SK-MEL-5 (cell line): Measurements from ENCODE around the gene LAYN. TPM values are rescaled to one million over a fixed set of nuclear protein-coding genes. Genes with fewer than 3 reads are reported as not detected.

Experiments used
- DNase-seq: peaks from one replicate; pipeline ENCODE4 v3.0.0-alpha.2; 2016; ENCODE audit warnings: low read depth, low spot score
- in situ Hi-C: cut with HindIII; loops from 2 replicates; pipeline ENCODE4 v1.10.0; 2016; ENCODE audit warnings: low sequenced_read_pairs, high pct_unique_total_duplicates, low pct_unique_long_range_greater_than_20kb
- total RNA-seq: library from RNA; depleted of rRNA; stranded (reverse); fragments of >200 nt; shearing (Covaris generic); gene quantifications from 2 replicates; pipeline ENCODE4 v1.2.3, GENCODE V29; 2014

LAYN gene
- total RNA-seq, 1 experiment from 2014 or later = not detected

DNA sequence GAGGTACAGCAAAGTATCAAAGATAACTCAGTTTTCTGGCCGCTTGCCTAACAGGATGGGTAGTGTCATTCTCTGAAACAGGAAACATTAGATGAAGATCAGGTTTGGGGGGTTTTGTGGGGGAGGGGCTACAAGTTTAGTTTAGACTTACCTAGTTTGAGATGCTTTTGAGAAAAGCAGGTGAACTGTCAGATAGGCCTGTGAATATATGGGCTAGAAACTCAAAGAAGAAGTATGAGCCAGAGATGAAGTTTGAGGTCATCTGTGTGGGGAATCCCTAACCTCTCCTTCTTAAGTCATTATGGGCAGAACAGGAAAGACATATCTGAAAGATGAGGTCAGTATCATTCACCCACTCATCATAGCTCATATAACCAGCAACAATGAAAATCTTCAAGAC lies 14.0 kb upstream of the LAYN start:
- in situ Hi-C loops = no loop called here
- DNase-seq = no peak

DNA sequence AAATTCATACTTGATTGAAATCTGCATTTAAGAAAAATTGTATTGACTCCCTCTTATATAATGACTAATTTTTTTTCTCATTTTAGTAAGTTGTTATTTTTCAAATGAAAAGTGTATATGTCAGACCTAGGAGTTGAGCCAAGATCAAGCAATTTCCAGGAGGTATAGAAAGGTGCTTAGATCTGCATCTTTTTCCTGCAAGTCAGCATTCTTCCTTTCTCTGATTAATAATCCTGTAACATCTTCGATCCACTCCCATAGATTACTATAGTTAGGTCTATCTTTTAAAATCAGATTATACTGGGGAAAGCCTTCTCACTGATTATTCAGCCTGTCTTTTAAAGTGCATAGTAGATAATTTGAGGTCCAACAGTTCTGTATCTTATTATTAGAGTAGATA lies 13.2 kb upstream of the LAYN start:
- no peak for DNase-seq
- in situ Hi-C loops = no loop called here

DNA sequence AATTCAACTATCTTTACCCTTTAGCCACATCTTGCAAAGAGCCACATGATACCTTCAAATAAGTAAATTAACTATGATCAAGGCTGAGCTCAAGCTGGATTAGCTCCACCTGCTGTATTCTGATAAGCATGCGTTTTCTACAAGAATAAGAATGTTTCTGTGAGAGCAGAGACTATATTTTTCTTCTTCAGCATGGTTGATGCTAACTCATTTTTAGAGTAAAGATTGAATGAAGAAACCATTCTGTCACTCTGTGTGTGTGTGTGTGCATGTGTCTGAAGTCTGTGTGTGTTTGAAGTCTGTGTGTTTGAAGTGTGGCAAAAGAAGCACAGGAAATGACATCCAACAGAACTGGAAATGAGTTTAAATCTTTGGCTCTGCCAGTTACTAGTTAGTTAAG lies 12.0 kb upstream of the LAYN start:
- DNase-seq = peak; percentile 10
- in situ Hi-C loops = no loop called here

DNA sequence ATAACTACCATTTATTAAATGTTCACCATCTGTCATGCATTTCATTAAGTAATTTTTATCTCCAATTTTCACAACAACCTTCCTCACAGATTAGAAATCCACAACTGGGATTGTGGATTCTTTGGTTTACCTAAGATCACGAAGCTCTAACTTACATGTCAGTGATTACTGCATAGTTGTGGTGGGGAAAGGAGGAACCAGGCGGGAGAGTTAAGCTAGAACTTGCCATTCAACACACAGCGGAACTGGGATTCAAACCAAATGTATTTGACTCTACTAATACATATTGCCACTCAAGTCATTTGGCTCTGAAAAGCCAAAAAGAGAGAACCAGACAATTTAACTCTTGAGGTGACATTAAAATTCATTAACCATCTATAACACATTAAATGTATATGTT lies 10.4 kb upstream of the LAYN start:
- in situ Hi-C loops = no loop called here
- no peak for DNase-seq

DNA sequence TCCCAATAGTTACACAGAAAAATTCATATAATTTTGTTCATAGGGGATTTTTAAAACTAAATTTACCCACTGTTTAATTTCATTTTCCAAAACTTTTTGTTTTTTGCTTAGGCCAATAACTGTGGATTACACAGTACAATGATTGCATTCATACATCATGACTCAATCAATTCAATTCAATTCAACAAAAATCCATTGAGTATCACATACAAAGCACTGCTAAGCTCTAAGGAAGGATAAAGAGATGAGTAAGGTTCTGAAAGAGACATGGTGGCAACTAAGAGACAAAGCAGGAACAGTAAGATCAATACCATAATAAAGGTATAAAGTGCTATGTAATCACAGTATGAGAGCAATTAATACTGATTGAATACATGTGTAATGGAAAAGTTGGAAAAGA lies 9.4 kb upstream of the LAYN start:
- peak; percentile 54 for DNase-seq
- in situ Hi-C loops = no loop called here

DNA sequence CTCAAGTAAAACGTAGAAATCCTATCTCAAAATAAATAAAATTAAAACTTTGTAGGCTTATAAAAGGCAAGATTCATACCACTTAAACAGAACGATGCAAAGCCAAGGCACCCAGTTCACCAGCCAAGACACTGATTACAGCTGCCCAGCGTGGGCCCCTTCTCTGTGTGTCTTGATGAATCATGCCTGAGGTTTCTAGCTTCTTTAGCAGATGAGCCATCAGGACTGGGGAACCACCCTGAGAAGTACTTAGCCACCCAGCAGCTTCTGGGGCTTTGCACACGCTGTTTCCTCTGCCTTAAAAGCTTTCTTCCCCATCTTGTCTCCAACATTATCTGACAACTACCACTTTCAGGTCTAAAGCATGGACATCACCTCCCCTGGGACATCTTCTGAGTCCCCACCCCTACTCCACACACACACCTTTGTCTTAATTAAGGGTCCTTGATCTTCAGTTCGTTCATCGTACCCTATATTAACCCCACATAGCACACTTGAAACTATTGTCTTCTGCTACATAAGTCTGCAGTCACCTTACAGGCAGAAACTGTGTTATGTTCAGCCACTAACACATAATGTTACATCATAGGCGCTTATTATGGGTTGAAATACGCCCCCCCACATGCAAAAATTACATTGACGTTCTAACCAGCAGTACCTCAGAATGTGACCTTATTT lies 8.7 kb upstream of the LAYN start:
- peak; percentile 12 for DNase-seq
- in situ Hi-C loops = no loop called here

DNA sequence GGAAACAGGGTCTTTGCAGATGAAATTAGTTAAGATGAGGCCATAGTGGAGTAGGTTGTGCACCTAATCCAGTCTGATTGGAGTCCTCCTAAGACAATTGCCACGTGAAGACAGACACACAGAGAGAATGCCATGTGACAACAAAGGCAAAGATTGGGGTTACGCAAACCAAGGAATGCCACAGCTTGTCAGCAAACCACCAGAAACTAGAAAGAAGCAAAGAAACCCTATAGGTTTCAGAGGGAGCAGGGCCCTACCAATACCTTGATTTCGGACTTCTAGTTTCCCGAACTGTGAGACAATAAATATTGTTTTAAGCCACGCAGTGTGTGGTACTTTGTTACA lies 8.2 kb upstream of the LAYN start:
- in situ Hi-C loops = no loop called here
- no peak for DNase-seq

DNA sequence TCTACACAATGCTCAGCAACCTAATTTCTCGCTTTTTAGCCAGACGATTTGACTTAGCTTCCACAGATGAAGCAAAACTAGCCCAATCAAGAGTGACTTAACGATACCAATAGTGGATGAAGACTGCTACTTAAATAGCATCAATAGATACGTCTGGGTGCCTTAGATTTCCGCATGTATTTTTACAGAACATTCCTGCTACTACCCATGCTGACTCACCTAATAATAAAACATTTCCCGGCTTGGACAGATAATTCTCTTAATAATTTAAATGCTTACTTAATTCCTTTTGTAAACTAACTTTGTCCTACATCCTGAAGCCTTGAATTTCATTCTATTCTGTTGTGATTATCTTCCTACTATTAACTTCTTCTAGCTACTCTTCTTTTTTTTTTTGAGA lies 5.2 kb upstream of the LAYN start:
- no peak for DNase-seq
- in situ Hi-C loops = no loop called here

DNA sequence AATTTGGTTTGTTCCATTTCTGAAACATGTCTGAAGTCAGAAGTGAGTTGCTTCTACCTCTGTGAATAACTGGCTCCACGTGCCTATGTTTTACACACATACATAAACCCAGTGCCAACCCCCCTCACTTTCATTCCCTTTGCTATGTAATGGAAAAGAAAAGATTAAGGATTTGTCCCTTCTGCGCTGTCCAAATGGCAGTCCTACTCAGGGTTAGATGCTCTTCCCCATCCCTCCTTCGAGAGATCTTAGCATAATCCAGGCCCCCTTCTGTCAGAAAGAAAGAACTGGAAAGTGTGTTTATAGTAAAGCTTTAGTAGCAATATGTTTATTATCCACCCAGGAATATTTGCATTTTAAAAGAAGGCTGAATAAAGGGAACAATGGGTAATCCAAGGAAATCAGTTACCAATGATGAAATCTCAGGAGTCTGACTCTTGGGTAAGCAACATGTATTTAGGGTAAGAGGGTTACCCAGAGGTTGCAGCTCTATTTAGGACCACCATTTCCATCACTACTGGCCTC lies 3.1 kb upstream of the LAYN start:
- DNase-seq = no peak
- in situ Hi-C loops = no loop called here

DNA sequence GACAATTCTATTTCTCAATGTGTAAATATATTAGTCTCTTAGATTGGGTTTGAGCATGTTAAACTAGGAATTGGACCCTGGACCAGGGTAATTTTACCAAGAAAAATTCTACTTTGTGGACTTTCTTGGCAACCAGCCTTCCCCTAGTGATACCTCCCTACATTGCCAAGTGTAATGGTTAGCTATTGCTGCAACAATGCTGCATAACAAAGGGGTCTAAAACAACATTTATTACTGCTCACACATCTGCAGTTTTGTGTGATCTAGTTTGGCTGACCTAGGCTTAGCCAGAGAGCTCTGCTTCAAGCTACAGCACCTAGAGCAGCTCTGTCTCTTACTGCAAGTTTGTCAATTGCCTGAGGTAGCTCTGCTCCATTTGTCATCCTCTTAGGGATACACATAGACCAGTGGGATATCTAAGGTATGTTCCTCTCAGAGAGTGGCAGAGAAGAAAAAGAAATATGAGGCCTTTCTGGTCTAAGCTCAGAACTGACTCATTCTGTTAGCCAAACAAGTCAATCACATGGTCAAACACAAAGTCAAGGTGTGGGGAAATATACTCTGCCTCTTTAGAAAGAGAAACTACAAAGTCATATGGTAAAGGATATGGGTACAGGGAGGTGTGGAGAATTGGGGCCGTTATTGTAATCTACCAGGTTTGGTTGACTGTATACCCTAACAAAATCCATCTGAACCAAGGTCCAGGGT lies 2.0 kb upstream of the LAYN start:
- in situ Hi-C loops = no loop called here
- no peak for DNase-seq

DNA sequence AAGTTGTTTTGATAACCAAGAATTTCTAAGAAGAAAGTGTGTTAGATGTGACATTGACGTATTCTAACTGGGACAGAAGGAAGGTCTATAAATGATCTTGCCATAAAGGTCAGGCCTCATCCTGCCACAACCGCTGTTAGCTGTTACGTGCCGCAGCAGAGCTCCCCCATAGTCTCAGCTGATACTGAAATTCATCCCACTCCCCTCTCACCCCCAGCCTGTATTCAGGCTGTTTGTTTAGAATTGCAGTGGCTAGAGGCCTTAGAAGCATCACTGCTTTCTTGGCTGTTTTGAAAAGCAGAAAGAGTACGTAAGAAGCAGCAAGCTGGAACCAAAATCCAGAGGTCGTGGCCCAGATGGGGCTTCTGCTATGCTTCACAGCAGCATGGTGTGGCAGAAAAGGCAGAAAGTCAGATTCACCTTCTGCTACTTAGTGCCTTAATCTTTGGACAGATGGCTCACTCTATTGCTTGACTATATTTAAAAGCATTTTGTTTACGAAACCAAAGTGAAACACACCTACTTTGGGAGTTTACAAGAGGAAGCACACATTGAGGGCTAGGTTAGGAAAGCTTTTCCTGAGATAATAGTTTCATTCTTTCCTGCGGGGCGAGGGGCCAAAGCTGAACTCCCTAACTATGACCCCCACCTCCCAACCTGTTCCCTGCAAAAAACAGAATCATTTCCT lies 950 bp upstream of the LAYN start:
- in situ Hi-C loops = no loop called here
- no peak for DNase-seq

DNA sequence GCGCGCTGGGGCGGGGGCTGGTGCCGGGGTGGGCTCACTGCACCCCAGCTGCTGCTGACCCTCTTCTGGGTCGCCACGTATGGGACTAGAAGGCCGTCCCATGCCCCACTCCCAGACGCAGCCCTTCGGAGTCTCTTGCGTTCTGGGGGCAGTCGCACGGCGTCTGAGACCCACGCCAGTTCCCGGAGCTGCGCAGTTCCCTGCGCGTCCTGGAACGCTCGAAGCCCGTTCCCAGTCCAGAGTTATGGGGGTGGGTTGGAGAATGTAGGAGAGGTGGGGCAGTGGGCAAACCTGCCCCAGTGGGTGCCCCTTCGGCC lies 375 bp downstream of the LAYN start:
- no peak for DNase-seq
- in situ Hi-C loops = no loop called here

DNA sequence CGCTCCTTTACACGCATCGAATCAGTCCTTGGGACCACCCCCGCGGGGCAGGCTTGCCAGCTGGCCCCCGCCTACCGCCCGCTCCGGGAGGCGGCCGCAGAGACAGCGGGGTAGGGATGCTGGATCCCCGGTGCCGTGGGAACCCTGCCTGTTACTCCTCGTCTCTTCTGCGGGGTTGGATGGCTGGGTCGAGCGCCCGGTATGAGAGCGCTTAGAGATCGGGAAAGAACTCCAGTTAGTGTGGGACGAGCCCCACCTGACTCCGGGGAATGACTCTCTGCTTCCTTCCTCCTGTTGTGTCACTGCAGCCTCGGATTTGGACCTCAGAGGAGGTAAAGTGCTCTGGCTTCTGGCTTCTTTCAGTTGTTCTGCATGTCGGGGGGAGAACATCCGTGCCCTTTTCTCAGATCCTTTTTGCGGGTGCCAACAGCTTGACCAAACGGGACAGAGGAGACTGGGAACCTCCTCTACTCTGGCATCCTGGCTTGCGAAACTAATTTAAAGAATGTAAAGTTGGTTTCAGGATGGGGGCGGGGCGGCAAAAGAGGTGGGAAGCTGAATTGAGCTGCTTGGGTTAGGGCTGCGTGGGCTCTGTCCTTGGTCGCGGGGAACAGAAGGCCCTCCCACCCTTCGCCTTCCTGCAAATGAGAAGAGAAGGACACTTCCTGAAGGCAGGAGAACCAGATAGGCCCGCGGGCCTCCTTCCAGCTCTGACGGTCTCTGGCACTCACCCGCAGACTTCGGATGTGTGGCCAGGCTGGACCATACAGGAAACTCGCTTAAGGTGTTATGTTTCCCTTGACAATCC lies 938 bp downstream of the LAYN start:
- no peak for DNase-seq
- in situ Hi-C loops = no loop called here

DNA sequence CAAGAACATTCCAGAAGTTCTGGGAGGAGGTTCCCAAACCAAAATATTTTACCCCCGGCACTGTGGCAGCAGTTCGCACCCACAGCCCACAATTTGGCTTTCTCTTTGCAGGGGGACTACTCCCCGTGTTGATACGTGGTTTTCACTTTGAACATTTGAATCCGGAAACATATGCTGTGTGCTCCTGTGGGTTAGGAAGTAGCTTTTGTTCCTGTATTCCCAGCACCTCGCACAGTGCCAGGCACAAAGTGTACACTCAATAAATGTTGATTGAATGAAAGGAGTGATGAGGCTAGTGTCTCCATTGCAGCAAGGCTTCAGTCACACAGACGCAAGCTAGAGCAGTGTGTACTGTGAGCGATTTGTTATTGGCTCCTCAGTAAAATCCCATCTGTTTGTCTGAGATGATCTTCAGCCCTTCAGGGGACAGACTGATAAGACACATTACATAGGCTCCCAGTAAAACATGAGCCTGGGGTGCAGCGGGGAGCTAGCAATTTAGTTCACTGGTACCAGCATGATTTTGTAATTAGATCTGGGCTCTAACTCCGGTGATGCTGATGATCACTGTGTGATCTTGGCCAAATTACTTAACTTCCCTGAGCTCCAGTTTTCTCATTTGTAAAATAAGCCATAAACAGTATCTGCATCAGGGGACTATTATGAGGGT lies 2.2 kb downstream of the LAYN start:
- in situ Hi-C loops = no loop called here
- no peak for DNase-seq

DNA sequence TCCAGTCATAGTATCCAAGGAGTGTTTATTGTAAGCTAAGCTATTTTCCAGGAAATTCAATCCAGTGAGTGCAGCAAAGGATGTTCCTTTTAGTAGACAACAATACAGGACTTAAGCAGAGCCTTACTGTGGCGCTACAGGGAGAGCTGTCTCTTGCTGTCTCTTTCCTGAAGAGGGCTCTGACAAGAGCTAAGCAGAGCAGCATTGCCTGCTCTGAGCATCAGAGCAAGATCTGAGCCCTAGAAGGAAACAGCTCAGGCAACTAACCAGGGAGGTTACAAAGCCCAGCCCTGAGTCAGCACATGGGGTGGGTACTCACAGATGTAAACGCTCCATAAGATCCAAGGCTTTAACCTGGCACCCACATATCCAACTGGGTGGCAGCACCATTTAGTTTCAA lies 8.0 kb downstream of the LAYN start:
- DNase-seq = no peak
- in situ Hi-C loops = no loop called here

DNA sequence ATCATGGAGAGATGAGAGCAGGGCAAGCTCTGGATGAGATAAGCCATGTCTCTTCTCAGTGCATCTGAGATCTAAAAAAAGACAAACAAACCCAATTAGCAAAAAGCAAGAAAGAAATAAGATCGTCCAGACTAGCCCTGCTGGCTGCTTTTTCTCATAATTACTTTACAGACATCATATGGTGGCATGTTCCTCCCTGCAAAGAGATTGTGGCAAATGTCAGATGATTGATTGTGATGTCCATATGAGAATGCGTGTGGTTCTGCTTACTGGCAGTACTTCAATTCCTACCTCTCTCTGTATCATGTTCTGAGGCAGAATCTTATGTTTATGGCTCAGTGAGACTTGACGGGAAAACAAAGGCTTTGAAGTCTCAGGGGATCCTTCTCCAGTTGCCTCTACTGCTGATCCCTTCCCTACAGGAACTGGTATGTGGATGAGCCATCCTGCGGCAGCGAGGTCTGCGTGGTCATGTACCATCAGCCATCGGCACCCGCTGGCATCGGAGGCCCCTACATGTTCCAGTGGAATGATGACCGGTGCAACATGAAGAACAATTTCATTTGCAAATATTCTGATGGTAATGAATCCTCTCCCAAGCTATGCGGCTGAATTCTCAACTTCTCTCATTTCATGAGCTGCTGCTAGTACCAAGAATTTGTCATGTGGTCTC lies 8.8 kb downstream of the LAYN start:
- DNase-seq = no peak
- in situ Hi-C loops = no loop called here

DNA sequence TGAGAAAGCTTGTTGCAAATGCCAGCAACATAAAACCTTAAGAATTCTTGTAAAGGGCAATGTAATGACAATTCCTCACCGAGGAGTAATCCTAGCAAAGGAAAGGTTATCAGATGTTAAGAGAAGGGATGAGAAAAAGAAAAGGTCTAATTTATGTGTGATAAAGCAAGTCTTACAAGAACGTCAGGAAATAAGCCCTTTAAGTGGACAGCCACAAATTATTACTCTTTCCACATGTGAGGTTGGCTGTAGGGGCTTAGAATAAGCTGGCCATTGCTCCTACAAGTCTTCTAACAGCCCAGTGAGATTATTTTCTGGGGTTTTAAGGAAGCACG lies 9.3 kb downstream of the LAYN start:
- in situ Hi-C loops = no loop called here
- DNase-seq = no peak
